ENCODE measurements around the gene SEMA4G. TPM values are rescaled to one million over a fixed set of nuclear protein-coding genes. Genes with fewer than 3 reads are reported as not detected.

SEMA4G gene
- total RNA-seq, 1 experiment from 2014 or later: 0.42 TPM

- H3K9me3 ChIP-seq (replicated peaks): no peaks in the 10 kb centered on the region
- peaks cover 6% of the 10 kb centered on the region for H3K4me1 ChIP-seq (replicated peaks)
- peak in 1 of 2 experiments; percentile 13 for DNase-seq (ENCODE audit: low read depth in 1 of 2, low spot score in 2 of 2)
- H3K4me3 ChIP-seq: no peak overlapping the region
- peaks cover 22% of the 10 kb centered on the region for H3K36me3 ChIP-seq
- no peaks in the 10 kb centered on the region for H3K27me3 ChIP-seq (replicated peaks)
- H3K27ac ChIP-seq: no peak overlapping the region
Measured at GRCh38 chr10:100977436-100977835, 8.1 kb downstream of the SEMA4G start.

- Histone ChIP-seq H3K9me3 (replicated peaks) (no peaks in the 10 kb centered on the region), H3K36me3 (peaks cover 28% of the 10 kb centered on the region), H3K27ac (no peak overlapping the region), H3K4me1 (replicated peaks) (peaks cover 6% of the 10 kb centered on the region), H3K4me3 (no peak overlapping the region), H3K27me3 (replicated peaks) (no peaks in the 10 kb centered on the region)
- DNase-seq (ENCODE audit: low read depth in 1 of 2, low spot score in 2 of 2): peak in 1 of 2 experiments; percentile 30
Measured at GRCh38 chr10:100978121-100978900, 9.0 kb downstream of the SEMA4G start.

- DNase-seq (ENCODE audit: low read depth in 1 of 2, low spot score in 2 of 2): no peak
- Histone ChIP-seq H3K36me3 (peaks cover 28% of the 10 kb centered on the region), H3K27me3 (replicated peaks) (no peaks in the 10 kb centered on the region), H3K9me3 (replicated peaks) (no peaks in the 10 kb centered on the region), H3K4me3 (no peak overlapping the region), H3K27ac (no peak overlapping the region), H3K4me1 (replicated peaks) (peaks cover 6% of the 10 kb centered on the region)
Measured at GRCh38 chr10:100978901-100979195, 9.5 kb downstream of the SEMA4G start.

GRCh38 chr10:100979791-100980272, 10.5 kb downstream of the SEMA4G start:
- Histone ChIP-seq H3K4me3 (no peak overlapping the region), H3K27ac (no peak overlapping the region), H3K9me3 (replicated peaks) (no peaks in the 10 kb centered on the region), H3K36me3 (peaks cover 29% of the 10 kb centered on the region), H3K27me3 (replicated peaks) (no peaks in the 10 kb centered on the region), H3K4me1 (replicated peaks) (peaks cover 6% of the 10 kb centered on the region)
- peak in 1 of 2 experiments; percentile 42 for DNase-seq (ENCODE audit: low read depth in 1 of 2, low spot score in 2 of 2)

- DNase-seq (ENCODE audit: low read depth in 1 of 2, low spot score in 2 of 2): peak in 1 of 2 experiments; percentile 18
- Histone ChIP-seq H3K36me3 (peaks cover 33% of the 10 kb centered on the region), H3K27ac (no peak overlapping the region), H3K4me3 (no peak overlapping the region), H3K9me3 (replicated peaks) (no peaks in the 10 kb centered on the region), H3K4me1 (replicated peaks) (peaks cover 3% of the 10 kb centered on the region), H3K27me3 (replicated peaks) (no peaks in the 10 kb centered on the region)
Measured at GRCh38 chr10:100980311-100980710, 11.0 kb downstream of the SEMA4G start.

- no peak overlapping the region for H3K27ac ChIP-seq
- DNase-seq (ENCODE audit: low read depth in 1 of 2, low spot score in 2 of 2): peak in 1 of 2 experiments; percentile 28
- no peaks in the 10 kb centered on the region for H3K9me3 ChIP-seq (replicated peaks)
- no peak overlapping the region for H3K4me3 ChIP-seq
- no peaks in the 10 kb centered on the region for H3K4me1 ChIP-seq (replicated peaks)
- H3K27me3 ChIP-seq (replicated peaks): no peaks in the 10 kb centered on the region
- peaks cover 35% of the 10 kb centered on the region for H3K36me3 ChIP-seq
Measured at GRCh38 chr10:100980711-100981110, 11.4 kb downstream of the SEMA4G start.

- DNase-seq (ENCODE audit: low read depth in 1 of 2, low spot score in 2 of 2): no peak
- Histone ChIP-seq H3K36me3 (peaks cover 40% of the 10 kb centered on the region), H3K4me3 (no peak overlapping the region), H3K9me3 (replicated peaks) (no peaks in the 10 kb centered on the region), H3K27me3 (replicated peaks) (no peaks in the 10 kb centered on the region), H3K27ac (no peak overlapping the region), H3K4me1 (replicated peaks) (peaks cover 3% of the 10 kb centered on the region)
Measured at GRCh38 chr10:100981178-100981772, 12.0 kb downstream of the SEMA4G start.

GRCh38 chr10:100982916-100983830, 13.9 kb downstream of the SEMA4G start:
- no peak for DNase-seq (ENCODE audit: low read depth in 1 of 2, low spot score in 2 of 2)
- Histone ChIP-seq H3K27ac (no peak overlapping the region), H3K9me3 (replicated peaks) (no peaks in the 10 kb centered on the region), H3K4me1 (replicated peaks) (peaks cover 15% of the 10 kb centered on the region), H3K4me3 (no peak overlapping the region), H3K36me3 (peaks cover 54% of the 10 kb centered on the region), H3K27me3 (replicated peaks) (no peaks in the 10 kb centered on the region)

- H3K4me3 ChIP-seq: no peak overlapping the region
- no peaks in the 10 kb centered on the region for H3K27me3 ChIP-seq (replicated peaks)
- no peaks in the 10 kb centered on the region for H3K9me3 ChIP-seq (replicated peaks)
- peaks cover 59% of the 10 kb centered on the region for H3K36me3 ChIP-seq
- peaks cover 16% of the 10 kb centered on the region for H3K4me1 ChIP-seq (replicated peaks)
- H3K27ac ChIP-seq: no peak overlapping the region
- no peak for DNase-seq (ENCODE audit: low read depth in 1 of 2, low spot score in 2 of 2)
Measured at GRCh38 chr10:100983868-100984671, 14.8 kb downstream of the SEMA4G start.

GRCh38 chr10:100984672-100985177, 15.4 kb downstream of the SEMA4G start:
- Histone ChIP-seq H3K4me1 (replicated peaks) (peaks cover 16% of the 10 kb centered on the region), H3K27ac (no peak overlapping the region), H3K36me3 (peaks cover 65% of the 10 kb centered on the region), H3K4me3 (no peak overlapping the region), H3K9me3 (replicated peaks) (no peaks in the 10 kb centered on the region), H3K27me3 (replicated peaks) (no peaks in the 10 kb centered on the region)
- DNase-seq (ENCODE audit: low read depth in 1 of 2, low spot score in 2 of 2): no peak

GRCh38 chr10:100985336-100985735, 16.0 kb downstream of the SEMA4G start:
- no peak overlapping the region for H3K4me3 ChIP-seq
- H3K9me3 ChIP-seq (replicated peaks): no peaks in the 10 kb centered on the region
- DNase-seq (ENCODE audit: low read depth in 1 of 2, low spot score in 2 of 2): no peak
- no peaks in the 10 kb centered on the region for H3K27me3 ChIP-seq (replicated peaks)
- peaks cover 65% of the 10 kb centered on the region for H3K36me3 ChIP-seq
- peaks cover 16% of the 10 kb centered on the region for H3K4me1 ChIP-seq (replicated peaks)
- no peak overlapping the region for H3K27ac ChIP-seq

GRCh38 chr10:100986623-100986951, 17.3 kb downstream of the SEMA4G start:
- H3K9me3 ChIP-seq (replicated peaks): no peaks in the 10 kb centered on the region
- H3K36me3 ChIP-seq: peaks cover 68% of the 10 kb centered on the region
- H3K27ac ChIP-seq: no peak overlapping the region
- no peak for DNase-seq (ENCODE audit: low read depth in 1 of 2, low spot score in 2 of 2)
- peaks cover 16% of the 10 kb centered on the region for H3K4me1 ChIP-seq (replicated peaks)
- H3K4me3 ChIP-seq: peak overlapping the region; percentile 90
- H3K27me3 ChIP-seq (replicated peaks): no peaks in the 10 kb centered on the region

Measured in SJSA1 (cell line).